IPS DF 6.9 (cell line): Measurements from ENCODE around the gene NAP1L5.

Experiments used
- DNase-seq: peaks from one replicate; pipeline ENCODE4 v3.0.0-alpha.2; 2013; ENCODE audit warnings: low read depth, low spot score
- H3K27ac ChIP-seq: one replicate; pipeline ENCODE4 v1.5.1; 2013; ENCODE audit warnings: low read length, control low read depth
- H3K27me3 ChIP-seq: 2 replicates; pipeline ENCODE4 v1.6.1; 2013; ENCODE audit warnings: mild to moderate bottlenecking, low read length; ENCODE audit not compliant: control insufficient read depth, insufficient read depth
- H3K36me3 ChIP-seq: 2 replicates; pipeline ENCODE4 v1.6.1; 2013; ENCODE audit warnings: low read length; ENCODE audit not compliant: control insufficient read depth, insufficient read depth
- H3K4me1 ChIP-seq: 2 replicates; pipeline ENCODE4 v1.6.1; 2013; ENCODE audit warnings: low read length; ENCODE audit not compliant: control insufficient read depth, insufficient read depth
- H3K4me3 ChIP-seq: 2 replicates; pipeline ENCODE4 v1.5.1; 2013; ENCODE audit warnings: mild to moderate bottlenecking, low read length
- H3K9me3 ChIP-seq: 2 replicates; pipeline ENCODE4 v1.6.1; 2013; ENCODE audit warnings: low read length, inconsistent platforms; ENCODE audit not compliant: control insufficient read depth, insufficient read depth
- WGBS: extraction: QIAGEN DNeasy Blood & Tissue Kit; methylation state at CpG from one replicate; pipeline ENCODE4 v1.1.7; 2013; ENCODE audit warnings: mixed read lengths, missing lambda C conversion rate; ENCODE audit not compliant: insufficient read length, insufficient coverage; 5-methylcytosine and 5-hydroxymethylcytosine counted together

The NAP1L5 gene

DNA sequence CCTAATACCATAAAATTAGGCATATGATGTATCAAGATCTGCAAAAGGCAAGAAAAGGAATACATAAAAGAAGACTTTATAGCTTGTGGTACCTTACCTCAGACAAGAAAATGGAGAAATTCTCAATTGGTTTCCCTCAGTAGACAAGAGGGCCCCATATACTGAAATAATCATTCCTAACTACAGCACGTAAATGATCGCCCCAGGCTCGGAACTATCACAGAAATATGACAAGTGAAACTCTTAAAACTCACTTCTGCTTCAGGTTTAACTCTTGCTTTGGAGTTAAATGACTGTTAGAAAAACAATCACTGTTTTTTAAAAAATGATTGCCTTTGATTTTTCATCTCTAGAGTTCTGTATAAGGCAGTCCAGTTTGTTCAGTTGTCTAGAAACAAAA is 38.6 kb upstream of the NAP1L5 start:
- no peaks in the 10 kb centered on the region for H3K27me3 ChIP-seq
- H3K27ac ChIP-seq, result no peak overlapping the region
- H3K9me3 ChIP-seq, result no peaks in the 10 kb centered on the region
- no peak for DNase-seq
- peaks cover 2% of the 10 kb centered on the region; the same call in 1 of the 2 replicates for H3K36me3 ChIP-seq
- no CpG with 5 or more reads among the region's 3 CpGs for WGBS
- no peak overlapping the region for H3K4me3 ChIP-seq
- 0 out of 2 replicates have a peak, but pooled peaks cover 3% of the 10 kb centered on the region for H3K4me1 ChIP-seq

DNA sequence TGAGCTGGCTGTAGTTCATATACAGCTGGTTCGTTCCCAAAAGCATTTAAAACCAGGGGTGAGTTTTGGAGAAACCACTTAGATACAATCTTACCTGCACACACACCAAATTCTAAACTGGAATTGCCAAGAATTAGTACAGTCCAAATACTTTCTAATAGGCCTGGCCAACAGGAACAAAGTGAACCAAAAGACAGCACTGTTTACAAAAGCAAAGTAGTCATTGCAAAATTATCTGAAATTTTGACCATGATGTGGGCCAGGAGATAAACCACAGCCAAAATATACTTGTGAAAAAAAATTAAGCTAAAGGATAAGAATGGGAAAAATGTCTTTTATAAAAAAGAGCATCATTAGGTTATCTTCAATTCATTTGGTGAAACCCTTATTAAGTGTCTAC is 37.9 kb upstream of the NAP1L5 start:
- DNase-seq, result no peak
- Histone ChIP-seq H3K4me3 (no peak overlapping the region), H3K27me3 (no peaks in the 10 kb centered on the region), H3K9me3 (no peaks in the 10 kb centered on the region), H3K4me1 (0 out of 2 replicates have a peak, but pooled peaks cover 3% of the 10 kb centered on the region), H3K36me3 (peaks cover 6% of the 10 kb centered on the region; the same call in 1 of the 2 replicates), H3K27ac (no peak overlapping the region)
- WGBS, result no CpG with 5 or more reads among the region's 1 CpG

- Histone ChIP-seq H3K27ac (no peak overlapping the region), H3K27me3 (no peaks in the 10 kb centered on the region), H3K9me3 (no peaks in the 10 kb centered on the region), H3K36me3 (peaks cover 6% of the 10 kb centered on the region; the same call in 1 of the 2 replicates), H3K4me3 (no peak overlapping the region), H3K4me1 (0 out of 2 replicates have a peak, but pooled peaks cover 3% of the 10 kb centered on the region)
- WGBS, result no CpG with 5 or more reads among the region's 3 CpGs
- DNase-seq, result no peak
Measured at GRCh38 chr4:88734403-88734949, 36.8 kb upstream of the NAP1L5 start.

GRCh38 chr4:88732714-88733368 is 35.2 kb upstream of the NAP1L5 start:
- Histone ChIP-seq H3K27me3 (no peaks in the 10 kb centered on the region), H3K9me3 (no peaks in the 10 kb centered on the region), H3K4me1 (no peaks in the 10 kb centered on the region), H3K4me3 (no peak overlapping the region), H3K36me3 (peaks cover 11% of the 10 kb centered on the region), H3K27ac (no peak overlapping the region)
- no peak for DNase-seq
- no CpG with 5 or more reads among the region's 5 CpGs for WGBS

- H3K4me1 ChIP-seq, result no peaks in the 10 kb centered on the region
- H3K9me3 ChIP-seq, result no peaks in the 10 kb centered on the region
- no peak overlapping the region for H3K4me3 ChIP-seq
- H3K27ac ChIP-seq, result no peak overlapping the region
- no peaks in the 10 kb centered on the region for H3K27me3 ChIP-seq
- WGBS, result no CpG with 5 or more reads among the region's 4 CpGs
- DNase-seq, result no peak
- peaks cover 15% of the 10 kb centered on the region for H3K36me3 ChIP-seq
Measured at GRCh38 chr4:88731381-88731780, 33.8 kb upstream of the NAP1L5 start.

GRCh38 chr4:88730811-88731210 is 33.2 kb upstream of the NAP1L5 start:
- no peak for DNase-seq
- Histone ChIP-seq H3K27me3 (no peaks in the 10 kb centered on the region), H3K4me3 (no peak overlapping the region), H3K27ac (no peak overlapping the region), H3K36me3 (peaks cover 15% of the 10 kb centered on the region), H3K9me3 (no peaks in the 10 kb centered on the region), H3K4me1 (no peaks in the 10 kb centered on the region)
- WGBS, result no CpG with 5 or more reads among the region's 5 CpGs

GRCh38 chr4:88729146-88729760 is 31.6 kb upstream of the NAP1L5 start:
- WGBS, result no CpG with 5 or more reads among the region's 6 CpGs
- H3K4me1 ChIP-seq, result no peaks in the 10 kb centered on the region
- no peaks in the 10 kb centered on the region for H3K27me3 ChIP-seq
- H3K9me3 ChIP-seq, result no peaks in the 10 kb centered on the region
- no peak overlapping the region for H3K27ac ChIP-seq
- H3K36me3 ChIP-seq, result peaks cover 13% of the 10 kb centered on the region
- H3K4me3 ChIP-seq, result no peak overlapping the region
- no peak for DNase-seq

DNA sequence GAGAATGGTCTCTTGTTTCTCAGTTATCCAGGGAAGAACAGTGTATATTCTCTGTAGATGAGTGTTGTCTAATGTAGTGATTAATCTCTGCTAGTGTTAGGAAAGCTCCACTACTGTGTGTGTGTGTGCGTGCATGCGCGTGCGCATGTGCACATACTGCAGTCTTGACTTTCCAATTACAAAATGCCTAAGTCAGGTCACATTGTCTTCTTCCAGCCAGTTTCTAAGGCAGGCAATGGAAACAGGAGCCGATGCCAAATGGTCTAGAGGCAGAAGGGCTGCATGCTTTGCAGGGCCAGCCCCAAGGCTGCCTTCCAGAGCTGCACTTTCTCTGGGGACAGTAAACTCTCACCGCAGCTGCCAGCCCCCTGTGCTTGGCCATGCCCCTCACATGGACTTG is 30.5 kb upstream of the NAP1L5 start:
- Histone ChIP-seq H3K27ac (no peak overlapping the region), H3K36me3 (peaks cover 13% of the 10 kb centered on the region), H3K4me1 (no peaks in the 10 kb centered on the region), H3K9me3 (no peaks in the 10 kb centered on the region), H3K4me3 (no peak overlapping the region), H3K27me3 (no peaks in the 10 kb centered on the region)
- no peak for DNase-seq
- no CpG with 5 or more reads among the region's 6 CpGs for WGBS

DNA sequence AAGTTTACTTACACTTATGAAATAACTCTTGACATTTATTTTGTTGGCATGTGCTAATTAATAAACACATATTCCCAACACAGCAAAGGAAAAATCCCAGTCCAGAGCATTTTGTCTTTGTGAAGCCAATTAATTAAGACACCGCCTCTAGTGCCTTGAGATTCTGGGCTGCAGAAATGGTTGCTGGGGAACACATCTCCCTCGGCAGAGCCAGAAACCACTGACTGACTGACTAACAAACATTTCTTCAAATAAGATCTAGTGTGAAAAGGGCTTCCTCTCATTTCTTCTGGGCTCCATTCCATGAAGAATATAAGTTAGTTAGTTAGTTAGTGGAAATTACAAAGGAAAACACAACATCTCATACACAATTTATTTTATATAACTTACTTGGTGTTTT is 28.4 kb upstream of the NAP1L5 start:
- no peak for DNase-seq
- H3K36me3 ChIP-seq, result peaks cover 12% of the 10 kb centered on the region
- WGBS, result no CpG with 5 or more reads among the region's 2 CpGs
- no peak overlapping the region for H3K27ac ChIP-seq
- no peaks in the 10 kb centered on the region for H3K4me1 ChIP-seq
- H3K27me3 ChIP-seq, result no peaks in the 10 kb centered on the region
- H3K9me3 ChIP-seq, result no peaks in the 10 kb centered on the region
- H3K4me3 ChIP-seq, result no peak overlapping the region

DNA sequence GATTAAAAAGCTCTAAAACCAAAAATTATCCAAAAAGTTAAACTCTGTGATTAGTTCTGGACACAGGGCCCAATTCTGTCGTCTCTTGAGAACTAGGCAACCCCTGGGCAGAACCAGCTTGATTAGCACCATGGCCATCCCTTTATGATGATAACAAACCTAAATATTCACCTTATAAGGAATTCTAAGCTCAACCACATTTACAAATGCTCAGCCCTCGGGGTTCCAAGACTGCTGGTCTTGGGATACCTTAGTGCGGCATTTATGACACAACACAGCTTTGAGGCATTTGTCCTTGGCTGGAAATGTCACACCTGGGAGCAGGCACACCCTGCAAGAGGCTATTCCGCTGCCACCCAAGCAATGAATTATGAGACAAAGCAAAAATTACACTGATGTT is 27.5 kb upstream of the NAP1L5 start:
- no peaks in the 10 kb centered on the region for H3K27me3 ChIP-seq
- no peak overlapping the region for H3K27ac ChIP-seq
- no peak for DNase-seq
- H3K9me3 ChIP-seq, result no peaks in the 10 kb centered on the region
- no CpG with 5 or more reads among the region's 4 CpGs for WGBS
- no peak overlapping the region for H3K4me3 ChIP-seq
- H3K4me1 ChIP-seq, result no peaks in the 10 kb centered on the region
- peaks cover 9% of the 10 kb centered on the region for H3K36me3 ChIP-seq
